SU-DHL-6 (cell line): ENCODE measurements around the gene MARCOL.

Experiments
- H2AFZ ChIP-seq: fragments of 200-600 bp; sonication (generic); 2 replicates; pipeline ENCODE4 v1.6.1; 2014; ENCODE audit warnings: low read depth, mild to moderate bottlenecking, moderate library complexity, mixed read lengths, antibody characterized with exemption, low read length; ENCODE audit not compliant: severe bottlenecking
- H3F3A ChIP-seq: fragments of 200-600 bp; shearing (Covaris generic); 2 replicates; pipeline ENCODE4 v1.6.0; 2016; ENCODE audit warnings: antibody characterized with exemption, mild to moderate bottlenecking; ENCODE audit not compliant: insufficient read depth
- H3K27ac ChIP-seq: fragments of 200-600 bp; sonication (generic); 2 replicates; pipeline ENCODE4 v1.5.1; 2016; ENCODE audit warnings: low read depth, mild to moderate bottlenecking, low read length, moderate library complexity, mixed read lengths
- H3K27me3 ChIP-seq: fragments of 200-600 bp; sonication (generic), shearing (Covaris generic); 2 replicates; pipeline ENCODE4 v1.6.0; 2014; ENCODE audit warnings: mild to moderate bottlenecking, low read length
- H3K36me3 ChIP-seq: fragments of 200-600 bp; sonication (generic); 2 replicates; pipeline ENCODE4 v1.6.1; 2014; ENCODE audit warnings: mild to moderate bottlenecking, low read length, mixed read lengths
- H3K4me2 ChIP-seq: fragments of 300-600, 200-600 bp; shearing (Covaris generic), sonication (generic); 2 replicates; pipeline ENCODE4 v1.6.0; 2014; ENCODE audit warnings: low read length, low read depth, mild to moderate bottlenecking; ENCODE audit not compliant: poor library complexity, severe bottlenecking
- H3K4me3 ChIP-seq: fragments of 200-600 bp; sonication (generic); 2 replicates; pipeline ENCODE4 v1.5.1; 2014; ENCODE audit warnings: antibody characterized with exemption, low read length, mild to moderate bottlenecking, mixed read lengths; ENCODE audit not compliant: insufficient read depth, poor library complexity, severe bottlenecking
- H3K79me2 ChIP-seq: fragments of 200-600 bp; sonication (generic); 2 replicates; pipeline ENCODE4 v1.6.1; 2014; ENCODE audit warnings: mild to moderate bottlenecking, low read length, moderate library complexity; ENCODE audit not compliant: insufficient read depth
- H3K9ac ChIP-seq: fragments of 200-600 bp; sonication (generic); 2 replicates; pipeline ENCODE4 v1.7.0; 2014; ENCODE audit warnings: mild to moderate bottlenecking, low read length
- H3K9me2 ChIP-seq: fragments of 200-600 bp; sonication (generic); replicated peaks from 2 replicates; pipeline ENCODE4 v1.6.1; 2014; ENCODE audit warnings: low read length; ENCODE audit not compliant: insufficient read depth
- H3K9me3 ChIP-seq: fragments of 200-600 bp; sonication (generic); 2 replicates; pipeline ENCODE4 v1.6.1; 2014; ENCODE audit warnings: low read length, mixed read lengths; ENCODE audit not compliant: insufficient read depth
- H4K20me1 ChIP-seq: fragments of 200-600 bp; sonication (generic); 2 replicates; pipeline ENCODE4 v1.6.1; 2014; ENCODE audit warnings: low read depth, mild to moderate bottlenecking, antibody characterized with exemption, low read length, moderate library complexity, mixed read lengths
- EZH2phosphoT487 ChIP-seq: fragments of 200-600 bp; sonication (generic), shearing (Covaris generic); conservative IDR thresholded peaks from 2 replicates; pipeline ENCODE4 v1.6.1; 2018; ENCODE audit warnings: mild to moderate bottlenecking, antibody characterized with exemption, low read length, moderate library complexity, mixed read lengths
- TF ChIP-seq, protein P1 (sequence below): fragments of 200-600 bp; sonication (generic); IDR thresholded peaks from one replicate; pipeline ENCODE4 v1.5.1; 2017; ENCODE audit warnings: antibody characterized with exemption, mild to moderate bottlenecking, low read length, moderate library complexity; ENCODE audit not compliant: insufficient read depth, poor library complexity, severe bottlenecking

MARCOL gene

DNA sequence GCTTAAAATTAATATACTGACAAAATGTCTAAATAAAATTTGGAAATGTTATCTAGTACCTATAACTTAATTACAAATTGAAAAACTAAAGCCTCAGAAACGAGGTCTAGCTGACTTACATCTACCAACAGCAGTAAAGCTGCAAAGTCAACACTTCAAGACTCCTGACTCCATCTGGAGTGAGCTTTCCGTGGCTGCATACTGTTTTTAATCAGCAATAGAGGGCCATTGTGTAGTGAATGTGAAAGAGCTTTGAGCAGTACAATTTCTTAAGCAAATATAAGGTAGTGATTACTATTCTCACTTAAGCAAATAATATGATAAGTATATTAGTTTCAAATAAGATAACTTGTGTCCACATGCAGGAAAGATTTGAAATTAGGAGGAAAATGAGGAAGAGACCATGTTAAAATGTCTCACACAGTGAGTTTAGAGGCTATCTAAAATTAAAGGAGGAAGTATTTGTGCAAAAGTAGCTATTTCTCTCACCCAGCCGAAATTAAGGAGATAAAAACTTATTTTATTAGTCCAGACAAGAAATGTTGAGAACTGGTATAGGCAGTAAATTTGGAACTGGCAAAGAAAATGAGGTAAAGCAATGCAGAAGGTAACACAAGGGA, 29.1 kb upstream of the MARCOL start:
- H3K9me3 ChIP-seq = no peaks in the 10 kb centered on the region
- no peak overlapping the region for H2AFZ ChIP-seq
- no peaks in the 10 kb centered on the region for H3F3A ChIP-seq
- H3K4me2 ChIP-seq = no peak overlapping the region
- H3K9ac ChIP-seq = no peak overlapping the region
- no peaks in the 10 kb centered on the region for H4K20me1 ChIP-seq
- no peaks in the 10 kb centered on the region for H3K36me3 ChIP-seq
- H3K9me2 ChIP-seq = no peaks in the 10 kb centered on the region
- H3K27ac ChIP-seq = no peak overlapping the region
- TF ChIP-seq EZH2phosphoT487 = no peak
- TF ChIP-seq, protein P1, sequence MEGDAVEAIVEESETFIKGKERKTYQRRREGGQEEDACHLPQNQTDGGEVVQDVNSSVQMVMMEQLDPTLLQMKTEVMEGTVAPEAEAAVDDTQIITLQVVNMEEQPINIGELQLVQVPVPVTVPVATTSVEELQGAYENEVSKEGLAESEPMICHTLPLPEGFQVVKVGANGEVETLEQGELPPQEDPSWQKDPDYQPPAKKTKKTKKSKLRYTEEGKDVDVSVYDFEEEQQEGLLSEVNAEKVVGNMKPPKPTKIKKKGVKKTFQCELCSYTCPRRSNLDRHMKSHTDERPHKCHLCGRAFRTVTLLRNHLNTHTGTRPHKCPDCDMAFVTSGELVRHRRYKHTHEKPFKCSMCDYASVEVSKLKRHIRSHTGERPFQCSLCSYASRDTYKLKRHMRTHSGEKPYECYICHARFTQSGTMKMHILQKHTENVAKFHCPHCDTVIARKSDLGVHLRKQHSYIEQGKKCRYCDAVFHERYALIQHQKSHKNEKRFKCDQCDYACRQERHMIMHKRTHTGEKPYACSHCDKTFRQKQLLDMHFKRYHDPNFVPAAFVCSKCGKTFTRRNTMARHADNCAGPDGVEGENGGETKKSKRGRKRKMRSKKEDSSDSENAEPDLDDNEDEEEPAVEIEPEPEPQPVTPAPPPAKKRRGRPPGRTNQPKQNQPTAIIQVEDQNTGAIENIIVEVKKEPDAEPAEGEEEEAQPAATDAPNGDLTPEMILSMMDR = no peak
- H3K4me3 ChIP-seq = no peak overlapping the region
- H3K79me2 ChIP-seq = no peaks in the 10 kb centered on the region
- no peaks in the 10 kb centered on the region for H3K27me3 ChIP-seq

DNA sequence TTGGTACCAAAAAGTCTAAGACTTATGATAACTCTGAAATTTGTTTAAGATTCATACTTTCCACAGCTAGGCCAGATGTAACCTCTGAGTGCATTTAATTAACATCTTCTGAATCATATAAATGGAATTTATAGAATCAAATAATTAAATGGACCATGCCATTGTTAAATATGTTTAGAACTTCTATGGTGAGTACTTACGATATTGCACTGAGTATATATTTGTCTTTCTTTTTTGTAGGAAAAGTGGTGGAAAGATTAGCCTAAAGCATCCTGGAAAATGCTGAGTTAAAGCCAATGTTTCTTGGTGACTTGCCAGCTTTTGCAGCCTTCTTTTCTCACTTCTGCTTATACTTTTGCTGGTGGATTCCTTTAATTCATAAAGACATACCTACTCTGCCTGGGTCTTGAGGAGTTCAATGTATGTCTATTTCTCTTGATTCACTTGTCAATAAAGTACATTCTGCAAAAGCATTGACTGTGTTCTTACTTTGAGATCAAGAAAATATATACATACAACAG, 23.6 kb upstream of the MARCOL start:
- no peak overlapping the region for H3K4me3 ChIP-seq
- no peaks in the 10 kb centered on the region for H3K9me2 ChIP-seq
- H3K9ac ChIP-seq = no peak overlapping the region
- H3K27me3 ChIP-seq = no peaks in the 10 kb centered on the region
- H3K4me2 ChIP-seq = no peak overlapping the region
- no peak overlapping the region for H2AFZ ChIP-seq
- no peaks in the 10 kb centered on the region for H3K36me3 ChIP-seq
- no peaks in the 10 kb centered on the region for H3K79me2 ChIP-seq
- H3K27ac ChIP-seq = no peak overlapping the region
- no peaks in the 10 kb centered on the region for H4K20me1 ChIP-seq
- TF ChIP-seq, protein P1 = no peak
- TF ChIP-seq EZH2phosphoT487 = no peak
- no peaks in the 10 kb centered on the region for H3K9me3 ChIP-seq
- H3F3A ChIP-seq = no peaks in the 10 kb centered on the region

DNA sequence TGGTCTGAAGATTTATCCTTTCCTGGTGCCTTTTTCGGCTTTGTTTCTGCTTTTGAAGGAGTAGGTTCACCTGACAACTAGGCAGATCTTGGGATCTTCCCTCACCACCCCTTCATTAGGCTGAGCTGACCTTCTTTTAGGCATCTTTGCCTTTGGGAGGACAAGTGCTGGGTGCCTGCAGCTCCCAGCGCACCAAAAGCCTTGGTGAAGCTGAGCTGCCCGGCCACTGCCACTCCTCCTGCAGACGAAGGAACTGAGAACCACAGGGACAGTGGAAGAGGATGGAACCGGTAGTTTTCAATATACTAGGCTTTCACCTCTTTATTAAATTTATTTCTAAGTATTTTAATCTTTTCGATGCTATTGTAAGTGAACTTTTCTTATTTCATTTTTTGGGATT, 16.8 kb upstream of the MARCOL start:
- Histone ChIP-seq H3K4me2 (no peak overlapping the region), H3K4me3 (no peak overlapping the region), H3K27ac (no peak overlapping the region), H4K20me1 (no peaks in the 10 kb centered on the region), H3K27me3 (no peaks in the 10 kb centered on the region), H3K9me3 (no peaks in the 10 kb centered on the region), H3K9me2 (no peaks in the 10 kb centered on the region), H2AFZ (no peak overlapping the region), H3K79me2 (no peaks in the 10 kb centered on the region), H3F3A (no peaks in the 10 kb centered on the region), H3K36me3 (no peaks in the 10 kb centered on the region), H3K9ac (no peak overlapping the region)
- TF ChIP-seq EZH2phosphoT487 = no peak
- TF ChIP-seq, protein P1 = no peak
